Ammon's horn (tissue), 1 donor: Measurements from ENCODE around the gene GRK2.
"Not testable (repeated sequence)": the region's sequence is repeated elsewhere in the genome, so short reads cannot be mapped to it uniquely, and the experiment has no call there.

Source experiments
- DNase-seq: peaks from one replicate; pipeline ENCODE4 v3.0.0-alpha.2; 2016; ENCODE audit warnings: low spot score

The GRK2 gene

DNA sequence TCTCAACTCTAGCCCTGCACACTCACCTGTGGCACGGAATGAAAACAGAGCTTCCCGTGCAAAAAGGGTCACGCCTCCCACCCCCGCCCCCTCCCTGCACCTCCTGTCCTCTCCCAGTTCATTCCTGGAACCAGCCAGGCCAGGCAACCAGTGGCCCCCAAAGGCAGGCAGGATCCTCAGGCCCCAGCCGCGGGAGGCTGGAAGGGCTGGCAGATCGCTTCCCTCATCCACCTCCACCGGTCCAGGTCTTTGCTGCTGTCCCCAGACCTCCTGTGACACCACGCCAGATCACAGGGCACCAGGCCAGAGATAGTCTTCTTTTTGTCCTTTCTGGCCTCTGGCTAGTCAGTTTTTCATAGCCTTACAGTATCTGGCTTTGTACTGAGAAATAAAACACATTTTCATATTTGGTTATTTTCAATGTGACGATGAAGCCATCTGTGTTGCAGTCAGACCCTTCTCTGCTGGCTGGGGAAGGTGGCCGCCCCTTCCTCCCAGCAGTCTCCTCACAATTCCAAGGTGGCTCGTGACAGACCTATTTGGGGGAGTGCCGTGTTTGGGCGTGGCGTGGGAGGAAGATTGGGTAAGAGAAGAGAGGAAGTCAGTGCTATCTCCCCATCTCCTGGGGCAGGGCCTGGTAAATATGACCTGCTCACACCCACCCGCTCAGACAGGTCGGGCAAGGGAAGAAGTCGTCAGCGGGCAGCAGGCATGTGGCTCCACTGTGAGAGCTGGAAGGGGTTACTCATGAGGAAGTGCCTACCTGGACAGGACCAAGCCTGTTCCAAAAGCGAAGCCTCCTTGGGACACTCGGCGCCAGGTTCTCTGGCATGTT is 46.1 kb downstream of the GRK2 start:
- DNase-seq = no peak

DNA sequence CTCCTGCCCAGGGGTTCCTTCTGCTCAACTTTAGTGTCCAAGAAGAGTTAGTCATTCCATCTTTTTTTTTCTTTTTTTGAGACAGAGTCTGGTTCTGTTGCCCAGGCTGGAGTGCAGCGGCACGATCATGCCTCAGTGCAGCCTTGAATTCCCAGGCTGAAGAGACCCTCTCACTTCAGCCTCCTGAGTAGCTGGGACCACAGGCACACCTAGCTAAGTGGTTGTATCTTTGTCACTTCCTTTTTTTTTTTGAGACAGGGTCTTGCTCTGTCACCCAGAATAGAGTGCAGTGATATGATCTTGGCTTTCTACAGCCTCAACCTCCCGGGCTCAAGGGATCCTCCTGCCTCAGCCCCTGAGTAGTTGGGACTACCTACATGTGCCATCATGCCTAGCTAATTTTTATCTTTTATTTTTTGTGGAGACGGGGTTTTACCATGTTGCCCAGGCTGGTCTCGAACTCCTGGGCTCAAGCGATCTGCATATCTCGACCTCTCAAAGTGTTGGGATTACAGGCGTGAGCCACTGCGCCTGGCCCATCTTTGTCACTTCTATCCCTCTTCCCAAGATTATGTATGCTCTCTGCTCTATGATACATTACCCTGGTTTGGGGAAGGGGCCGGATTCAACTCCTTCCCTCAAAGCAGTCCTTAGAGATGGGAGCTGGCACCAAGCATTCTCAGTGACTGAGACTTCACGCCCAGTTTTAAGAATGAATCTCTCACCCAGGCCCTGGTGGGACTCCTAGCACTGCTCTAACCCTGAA is 47.0 kb downstream of the GRK2 start:
- DNase-seq = no peak

DNA sequence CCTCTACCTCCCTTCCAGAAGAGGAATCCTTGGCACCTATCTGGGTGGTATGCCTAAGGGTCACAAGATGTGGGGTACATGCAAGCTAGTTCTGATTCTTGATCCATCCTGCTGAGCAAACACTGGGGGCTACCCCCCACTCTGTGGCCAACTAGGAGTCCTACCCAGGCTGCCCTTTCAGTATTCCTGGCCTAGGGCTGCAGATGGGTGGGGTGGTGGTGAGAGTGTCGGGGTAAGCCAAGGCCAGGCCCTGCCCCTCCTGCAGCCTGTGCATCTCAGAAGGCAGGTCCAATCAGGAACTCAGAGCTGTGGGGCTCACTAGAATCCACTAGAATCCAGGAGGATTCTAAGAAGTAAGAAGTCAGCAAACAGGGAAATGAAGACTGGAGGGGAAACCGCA is 47.9 kb downstream of the GRK2 start:
- no peak for DNase-seq

DNA sequence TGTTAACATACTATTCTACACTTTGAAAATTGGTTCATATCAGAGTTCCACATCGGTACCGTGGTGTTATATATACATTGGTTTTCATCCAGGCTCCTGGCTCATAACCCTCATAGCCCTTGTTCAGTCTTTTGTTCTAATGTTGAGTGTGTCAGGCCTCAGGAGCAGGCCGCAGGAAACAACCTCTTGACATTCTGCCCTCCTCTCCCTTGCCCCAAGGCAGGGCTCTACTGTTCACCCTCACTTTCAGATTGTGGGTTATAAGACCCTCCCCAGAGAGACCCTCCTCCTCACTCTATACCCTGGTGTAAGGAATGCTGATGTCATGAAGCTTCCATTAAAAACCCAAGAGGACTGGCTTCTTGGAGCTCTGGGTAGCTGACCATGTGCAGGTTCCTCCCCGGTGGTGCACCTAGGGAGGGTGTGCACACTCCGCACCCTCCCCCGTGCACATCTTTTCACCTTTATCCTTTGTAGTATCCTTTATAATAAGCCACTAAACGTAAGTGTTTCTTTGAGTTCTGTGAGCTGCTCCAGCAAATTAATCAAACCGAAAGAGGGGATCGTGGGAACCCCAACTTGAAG is 49.1 kb downstream of the GRK2 start:
- no peak for DNase-seq

DNA sequence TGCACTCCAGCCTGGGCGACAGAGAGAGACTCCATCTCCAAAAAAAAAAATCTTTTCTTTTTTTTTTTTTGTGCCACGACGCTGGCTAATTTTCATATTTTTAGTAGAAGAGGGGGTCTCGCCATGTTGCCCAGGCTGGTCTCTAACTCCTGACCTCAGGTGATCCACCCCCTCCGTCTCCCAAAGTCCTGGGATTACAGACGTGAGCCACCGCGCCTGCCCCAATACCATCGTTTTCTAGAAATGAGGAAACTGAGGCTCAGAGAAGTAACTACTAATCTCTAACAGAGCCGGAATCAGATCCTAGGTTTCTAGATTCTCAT is 50.6 kb downstream of the GRK2 start:
- DNase-seq = no peak

DNA sequence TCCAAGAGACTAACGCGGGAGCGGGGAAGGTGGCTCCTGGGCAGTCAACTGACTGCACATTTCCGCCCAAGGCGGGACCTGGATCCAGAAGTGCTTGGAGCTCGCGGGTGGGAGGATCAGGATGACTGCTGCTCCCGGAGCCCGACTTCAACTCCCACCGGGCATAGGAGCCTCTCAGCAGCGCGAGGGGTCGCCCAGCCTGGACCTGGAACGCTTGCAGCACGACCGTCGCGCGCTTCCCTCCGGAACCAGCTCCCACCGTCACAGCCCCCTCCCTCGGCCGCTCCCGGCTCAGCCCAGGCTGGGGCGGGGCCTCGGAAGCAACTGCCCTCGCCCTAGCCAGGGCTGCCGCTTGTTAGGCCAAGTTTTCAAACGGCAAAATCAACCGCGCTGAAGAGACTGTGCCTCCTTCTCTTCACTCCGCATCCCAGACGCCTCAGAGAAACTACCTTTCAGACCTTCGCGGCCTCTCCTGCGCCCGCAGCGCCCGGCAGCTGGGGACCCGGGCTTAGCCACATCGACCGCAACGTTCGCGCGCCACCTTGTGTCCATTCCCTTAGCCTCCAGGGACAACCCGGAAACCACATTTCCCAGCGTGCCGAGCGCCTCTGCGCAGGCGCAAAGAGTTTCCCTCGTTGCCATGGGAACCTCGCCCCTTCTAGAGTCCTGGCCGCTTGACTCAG is 51.1 kb downstream of the GRK2 start:
- DNase-seq = peak; percentile 96

DNA sequence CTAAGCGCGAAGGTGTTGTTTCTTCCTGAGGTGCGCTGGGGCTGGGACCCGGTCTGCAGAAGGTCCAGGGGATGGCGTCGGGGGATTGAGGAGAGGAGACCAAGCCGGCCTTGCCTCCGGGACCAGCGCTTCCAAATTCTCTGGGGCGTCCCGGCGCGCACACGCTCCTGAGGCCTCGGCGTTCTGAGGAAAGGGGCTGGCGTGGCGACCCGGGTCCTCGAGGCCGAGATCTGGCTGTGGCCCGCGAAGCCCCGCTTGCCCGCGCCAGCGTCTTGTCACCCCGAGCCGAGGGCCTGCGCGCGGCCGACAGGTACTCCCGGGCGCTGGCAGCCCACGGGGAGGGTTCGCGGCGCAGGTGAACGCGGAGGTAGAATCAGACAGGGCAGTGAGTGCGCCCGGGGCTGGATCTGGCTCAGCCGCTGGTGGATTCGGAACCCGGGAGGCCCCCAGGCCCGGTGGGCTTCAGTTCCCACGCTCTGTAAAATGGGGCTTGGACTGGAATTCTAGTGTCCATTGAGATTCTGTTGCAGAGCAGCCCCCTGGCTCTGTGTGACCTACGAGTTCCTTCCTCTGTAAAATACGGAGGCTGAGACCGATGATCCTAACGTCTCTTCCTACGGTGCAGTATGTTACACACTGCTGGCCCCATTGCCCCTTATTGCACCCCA is 51.7 kb downstream of the GRK2 start:
- DNase-seq = no peak

DNA sequence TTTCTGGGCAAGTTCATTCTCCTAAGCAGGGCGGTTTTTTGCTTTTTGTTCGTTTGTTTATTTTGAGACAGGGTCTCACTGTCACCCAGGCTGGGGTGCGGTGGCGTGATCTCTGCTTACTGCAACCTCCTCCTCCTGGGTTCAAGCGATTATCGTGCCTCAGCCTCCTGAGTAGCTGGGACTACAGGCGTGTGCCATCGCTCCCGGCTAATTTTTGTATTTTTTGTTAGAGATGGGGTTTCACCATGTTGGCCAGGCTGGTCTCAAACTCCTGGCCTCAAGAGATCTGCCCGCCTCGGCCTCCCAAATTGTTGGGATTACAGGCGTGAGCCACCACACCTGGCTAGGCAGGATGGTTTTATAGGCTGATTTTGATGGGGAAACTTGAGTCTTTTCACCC is 52.6 kb downstream of the GRK2 start:
- DNase-seq = not testable (repeated sequence)

DNA sequence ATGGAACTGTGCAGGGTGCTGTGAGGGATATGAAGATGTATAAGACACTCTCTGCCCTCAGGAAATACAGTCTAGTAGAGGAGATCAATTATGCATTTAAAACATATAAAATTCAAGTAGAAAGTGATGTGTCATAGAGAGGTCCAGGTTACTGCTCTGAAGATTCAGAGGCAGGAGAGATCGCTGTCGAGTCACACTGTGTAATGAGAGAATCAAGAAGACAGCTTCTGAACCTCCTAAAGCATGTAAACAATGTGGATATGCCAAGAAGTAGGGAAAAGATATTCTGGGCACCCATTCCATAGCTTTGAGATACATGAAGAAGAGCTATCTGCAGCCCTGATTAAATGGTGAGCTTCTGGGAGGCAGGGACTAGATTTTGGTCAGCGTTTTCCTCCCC is 53.7 kb downstream of the GRK2 start:
- no peak for DNase-seq

DNA sequence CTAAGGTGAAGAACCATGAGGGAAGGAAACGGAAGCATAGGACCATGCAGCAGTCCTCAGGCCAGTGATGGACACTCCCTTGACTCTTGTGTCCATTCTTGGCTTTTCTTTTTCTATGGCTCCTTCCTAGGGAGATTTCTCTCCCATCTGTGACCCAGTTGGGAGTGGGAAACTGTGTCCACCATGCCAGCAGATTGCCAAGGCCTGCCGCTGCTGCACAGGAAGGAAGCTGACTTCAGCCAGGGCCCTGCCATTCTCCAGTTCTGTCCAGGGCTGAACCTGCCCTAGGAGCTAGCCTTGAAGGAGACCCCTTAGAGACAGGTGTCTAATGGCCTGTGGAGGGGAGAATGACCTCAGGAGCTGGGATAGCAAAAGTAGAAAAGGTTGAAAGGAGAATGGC is 54.4 kb downstream of the GRK2 start:
- no peak for DNase-seq

DNA sequence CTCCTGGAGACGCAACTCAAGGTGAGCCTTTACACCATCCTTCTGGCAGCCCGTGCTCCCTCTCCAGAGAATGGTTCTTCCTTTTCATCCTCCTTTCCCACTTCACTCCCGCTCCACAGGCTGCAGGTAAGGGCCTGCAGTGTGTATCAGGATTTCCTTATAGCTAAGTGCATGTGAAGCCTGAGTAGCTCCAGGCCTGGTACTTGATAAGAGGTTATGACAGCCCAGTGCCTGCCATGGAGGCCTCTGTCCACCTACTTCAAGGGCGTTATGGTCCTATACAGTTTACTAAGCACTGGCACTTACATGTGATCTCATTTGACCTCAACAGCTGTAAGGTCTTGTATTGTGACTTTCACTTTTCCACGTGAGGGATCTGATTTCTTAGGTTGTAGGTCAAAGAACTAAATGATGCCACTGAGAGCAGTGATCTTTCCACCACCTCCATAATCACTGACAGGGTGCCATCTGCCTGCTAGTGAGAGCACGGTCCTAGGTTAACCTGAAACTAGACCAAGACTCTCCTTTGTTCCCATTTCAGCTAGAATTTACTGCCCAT is 55.1 kb downstream of the GRK2 start:
- DNase-seq = no peak

DNA sequence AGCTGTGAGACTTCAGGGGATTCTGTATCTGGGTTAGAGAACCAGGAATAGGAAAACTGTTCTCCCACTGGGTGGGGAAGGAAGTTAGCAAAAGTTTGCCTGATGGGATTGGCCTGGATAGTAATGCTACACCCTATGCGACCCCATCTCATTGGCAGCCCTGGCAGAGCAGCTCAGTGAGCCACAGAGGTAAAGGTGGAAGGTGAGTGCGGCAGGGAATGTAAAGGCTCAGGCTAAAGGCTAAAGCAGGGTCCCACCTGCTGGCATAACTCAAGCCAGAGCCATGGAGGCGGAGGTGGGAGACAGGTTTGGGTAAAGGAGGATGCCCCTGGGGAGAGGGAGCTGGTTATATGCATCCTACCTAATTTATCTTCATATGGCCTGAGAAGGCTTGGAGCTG is 55.8 kb downstream of the GRK2 start:
- no peak for DNase-seq

DNA sequence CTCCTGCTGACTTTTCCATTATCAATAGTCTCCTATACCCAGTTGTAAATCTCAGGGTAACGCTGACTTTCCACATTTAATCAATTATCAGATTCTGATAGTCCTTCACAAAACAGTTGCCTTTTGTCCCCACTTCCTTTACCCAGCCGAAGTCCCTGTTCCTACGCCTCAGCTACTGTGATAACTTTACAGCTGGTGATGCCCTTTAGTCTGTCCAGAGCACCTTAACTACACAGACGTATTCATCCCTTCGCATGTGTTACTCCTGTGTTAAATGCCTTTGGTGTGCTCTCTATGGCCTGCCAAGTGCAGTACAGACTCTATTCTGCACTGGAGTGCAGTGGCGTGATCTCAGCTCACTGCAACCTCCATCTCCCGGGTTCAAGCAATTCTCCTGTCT is 57.3 kb downstream of the GRK2 start:
- no peak for DNase-seq

DNA sequence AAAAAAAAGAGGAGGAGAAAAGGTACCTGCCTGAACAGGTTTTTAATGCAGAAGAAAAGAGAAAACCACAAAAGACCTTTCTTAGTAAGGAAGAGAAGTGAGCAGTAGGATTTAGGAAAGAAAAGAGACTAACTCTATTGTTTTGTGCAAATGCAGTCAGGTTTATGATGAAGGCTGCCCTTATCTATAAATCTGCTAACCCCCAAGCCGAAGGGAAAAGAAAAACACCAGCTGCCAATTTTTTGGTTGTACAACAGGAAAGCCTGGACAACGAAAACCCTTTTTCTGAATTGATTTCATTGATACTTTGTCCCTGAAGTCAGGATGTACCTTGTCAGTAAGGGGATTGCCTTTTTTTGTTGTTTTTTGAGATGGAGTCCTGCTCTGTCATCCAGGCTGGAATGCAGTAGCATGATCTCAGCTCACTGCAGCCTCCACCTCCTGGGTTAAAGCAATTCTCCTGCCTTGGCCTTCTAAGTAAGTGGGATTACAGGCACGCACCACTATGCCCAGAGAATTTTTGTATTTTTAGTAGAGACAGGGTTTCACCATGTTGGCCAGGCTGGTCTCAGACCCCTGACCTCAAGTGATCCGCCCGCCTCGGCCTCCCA is 65.9 kb downstream of the GRK2 start:
- DNase-seq = no peak
